Measurements from ENCODE around the gene PCNX2.

The PCNX2 gene

GRCh38 chr1:232987046-232987773 is 308.3 kb downstream of the PCNX2 start:
- DNase-seq (ENCODE audit: extremely low read depth, insufficient read length), result no peak
- H3K36me3 ChIP-seq (ENCODE audit: control insufficient read depth, insufficient read depth, low read length), result no peaks in the 10 kb centered on the region; the same call in none of the 2 replicates
- H3K27me3 ChIP-seq (replicated peaks; ENCODE audit: control insufficient read depth, insufficient read depth, low read length), result no peaks in the 10 kb centered on the region
- no peak overlapping the region for H3K4me3 ChIP-seq (replicated peaks; ENCODE audit: low read depth, low read length)
- TF ChIP-seq CTCF (IDR thresholded peaks at IDR 0.05; ENCODE audit: insufficient read depth, low read length, poor library complexity, severe bottlenecking), result no peak

GRCh38 chr1:232986527-232986922 is 309.0 kb downstream of the PCNX2 start:
- Histone ChIP-seq H3K27me3 (replicated peaks; ENCODE audit: control insufficient read depth, insufficient read depth, low read length) (no peaks in the 10 kb centered on the region), H3K36me3 (ENCODE audit: control insufficient read depth, insufficient read depth, low read length) (no peaks in the 10 kb centered on the region; the same call in none of the 2 replicates), H3K4me3 (replicated peaks; ENCODE audit: low read depth, low read length) (no peak overlapping the region)
- no peak for TF ChIP-seq CTCF (IDR thresholded peaks at IDR 0.05; ENCODE audit: insufficient read depth, low read length, poor library complexity, severe bottlenecking)
- no peak for DNase-seq (ENCODE audit: extremely low read depth, insufficient read length)

GRCh38 chr1:232985882-232986526 is 309.5 kb downstream of the PCNX2 start:
- TF ChIP-seq CTCF (IDR thresholded peaks at IDR 0.05; ENCODE audit: insufficient read depth, low read length, poor library complexity, severe bottlenecking), result no peak
- no peaks in the 10 kb centered on the region; the same call in none of the 2 replicates for H3K36me3 ChIP-seq (ENCODE audit: control insufficient read depth, insufficient read depth, low read length)
- H3K27me3 ChIP-seq (replicated peaks; ENCODE audit: control insufficient read depth, insufficient read depth, low read length), result no peaks in the 10 kb centered on the region
- DNase-seq (ENCODE audit: extremely low read depth, insufficient read length), result no peak
- no peak overlapping the region for H3K4me3 ChIP-seq (replicated peaks; ENCODE audit: low read depth, low read length)

DNA sequence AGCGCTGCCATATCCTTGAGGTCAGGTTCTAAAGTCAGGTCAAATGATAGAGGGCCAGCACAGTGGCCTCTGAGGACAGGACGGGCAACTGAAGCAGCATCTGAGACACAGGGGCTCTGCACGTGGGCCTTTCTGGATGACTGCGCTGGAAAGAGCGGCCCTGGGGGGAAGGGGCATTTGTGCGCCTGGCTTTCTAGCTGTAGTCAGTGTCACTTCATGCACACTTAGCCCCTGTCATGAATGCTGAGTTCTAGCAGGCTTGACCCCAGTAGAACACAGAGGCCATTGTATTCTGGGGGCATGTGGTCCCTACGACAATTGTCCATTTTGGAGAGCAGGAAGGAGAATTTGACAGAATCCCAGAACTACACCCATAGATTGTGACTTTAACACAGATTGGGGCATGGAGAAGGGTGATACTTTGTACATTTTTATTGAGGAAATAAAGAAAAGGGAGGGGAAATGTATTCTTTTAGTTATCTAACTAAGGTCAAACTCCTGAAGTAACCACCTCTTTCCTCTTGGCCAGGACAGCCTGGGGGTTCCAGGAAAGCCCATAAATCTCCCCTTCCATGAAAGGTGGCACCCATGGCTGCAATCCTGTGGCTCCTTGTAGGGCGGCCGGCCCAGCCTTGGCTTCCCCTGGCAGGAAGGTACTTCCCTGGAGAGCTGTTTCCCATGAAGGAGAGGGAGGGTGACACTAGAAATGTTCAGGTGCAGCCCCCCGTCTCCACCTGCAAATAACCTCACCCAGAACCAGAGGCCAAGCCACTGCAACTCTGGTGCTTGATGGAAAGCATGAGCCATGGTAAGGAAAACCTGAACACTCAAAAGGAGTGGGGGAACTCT is 310.7 kb downstream of the PCNX2 start:
- no peaks in the 10 kb centered on the region for H3K27me3 ChIP-seq (replicated peaks; ENCODE audit: control insufficient read depth, insufficient read depth, low read length)
- no peak for DNase-seq (ENCODE audit: extremely low read depth, insufficient read length)
- no peak for TF ChIP-seq CTCF (IDR thresholded peaks at IDR 0.05; ENCODE audit: insufficient read depth, low read length, poor library complexity, severe bottlenecking)
- H3K4me3 ChIP-seq (replicated peaks; ENCODE audit: low read depth, low read length), result no peak overlapping the region
- H3K36me3 ChIP-seq (ENCODE audit: control insufficient read depth, insufficient read depth, low read length), result no peaks in the 10 kb centered on the region; the same call in none of the 2 replicates

DNA sequence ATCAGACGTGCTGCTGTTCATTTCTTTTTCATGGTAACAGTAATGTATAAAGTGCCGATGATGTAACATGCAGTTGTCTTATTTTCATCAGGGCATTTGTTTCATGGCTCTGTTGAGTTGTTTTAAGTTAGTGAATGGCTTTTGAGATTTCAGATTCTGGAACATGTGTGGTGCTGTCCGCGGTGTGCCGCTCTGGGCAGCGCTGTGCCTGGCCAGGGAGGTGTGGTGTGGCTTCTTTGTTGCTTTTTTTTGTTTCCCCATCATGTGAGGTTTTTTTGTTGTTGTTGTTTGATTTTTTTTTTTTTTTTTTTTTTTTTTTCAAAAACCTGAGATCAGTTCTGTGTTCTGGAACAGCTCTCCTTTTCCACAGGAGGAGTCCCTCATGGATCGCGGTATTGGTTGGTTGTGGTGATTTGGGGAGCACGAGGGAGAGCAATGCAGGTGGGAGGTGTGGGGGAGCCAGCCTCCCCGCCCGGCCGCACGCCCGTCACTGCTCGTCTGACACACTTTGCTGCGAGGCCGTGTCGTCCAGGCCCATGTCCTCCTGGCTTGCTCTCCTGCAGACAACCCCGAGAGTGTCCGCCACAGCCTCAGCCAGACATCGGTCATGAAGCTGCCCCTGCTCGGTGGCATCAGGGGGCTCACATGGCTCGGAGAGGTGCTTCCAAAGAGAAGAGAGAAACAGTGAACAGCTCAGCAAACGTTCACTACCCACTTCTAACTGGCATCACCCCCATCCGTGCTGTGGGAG is 311.5 kb downstream of the PCNX2 start:
- DNase-seq (ENCODE audit: extremely low read depth, insufficient read length), result no peak
- no peak overlapping the region for H3K4me3 ChIP-seq (replicated peaks; ENCODE audit: low read depth, low read length)
- TF ChIP-seq CTCF (IDR thresholded peaks at IDR 0.05; ENCODE audit: insufficient read depth, low read length, poor library complexity, severe bottlenecking), result no peak
- H3K27me3 ChIP-seq (replicated peaks; ENCODE audit: control insufficient read depth, insufficient read depth, low read length), result no peaks in the 10 kb centered on the region
- H3K36me3 ChIP-seq (ENCODE audit: control insufficient read depth, insufficient read depth, low read length), result no peaks in the 10 kb centered on the region; the same call in none of the 2 replicates

All from GM06990 (cell line).